Fibroblast of skin of left quadriceps (primary cell): ENCODE results near the gene ARHGAP9.

Experiments
- DNase-seq, 2 experiments: peaks; one replicate each; pipeline ENCODE4 v3.0.0-alpha.2; 2013; ENCODE audit warnings: low read depth in 2 of 2

ARHGAP9 gene

GRCh38 chr12:57472391-57472790, 7.3 kb downstream of the ARHGAP9 start:
- no peak for DNase-seq

- no peak for DNase-seq
Measured at GRCh38 chr12:57471661-57472060, 8.0 kb downstream of the ARHGAP9 start.

- no peak for DNase-seq
Measured at GRCh38 chr12:57470970-57471656, 8.6 kb downstream of the ARHGAP9 start.

- no peak for DNase-seq
Measured at GRCh38 chr12:57470286-57470969, 9.2 kb downstream of the ARHGAP9 start.

GRCh38 chr12:57469296-57470164, 10.1 kb downstream of the ARHGAP9 start:
- DNase-seq, result no peak

GRCh38 chr12:57467915-57468314, 11.8 kb downstream of the ARHGAP9 start:
- DNase-seq, result no peak

- DNase-seq, result no peak
Measured at GRCh38 chr12:57467212-57467874, 12.3 kb downstream of the ARHGAP9 start.

- DNase-seq, result no peak
Measured at GRCh38 chr12:57465747-57466505, 13.7 kb downstream of the ARHGAP9 start.

GRCh38 chr12:57465030-57465746, 14.5 kb downstream of the ARHGAP9 start:
- no peak for DNase-seq

- DNase-seq, result no peak
Measured at GRCh38 chr12:57464569-57464968, 15.1 kb downstream of the ARHGAP9 start.

GRCh38 chr12:57462912-57463253, 16.8 kb downstream of the ARHGAP9 start:
- DNase-seq, result no peak

GRCh38 chr12:57462251-57462911, 17.3 kb downstream of the ARHGAP9 start:
- peak; percentile 88 to 91 for DNase-seq

GRCh38 chr12:57461917-57462250, 17.8 kb downstream of the ARHGAP9 start:
- peak; percentile 37 to 40 for DNase-seq

- peak; percentile 64 to 68 for DNase-seq
Measured at GRCh38 chr12:57461276-57461916, 18.3 kb downstream of the ARHGAP9 start.

GRCh38 chr12:57460841-57461275, 18.8 kb downstream of the ARHGAP9 start:
- no peak for DNase-seq

GRCh38 chr12:57460468-57460784, 19.2 kb downstream of the ARHGAP9 start:
- no peak for DNase-seq

- DNase-seq, result no peak
Measured at GRCh38 chr12:57459750-57460467, 19.8 kb downstream of the ARHGAP9 start, which contains the start of gene GLI1. Gene GLI1 (plus strand): TSS chr12:57459785. CDS start chr12:57463692, 3,907 bp downstream.

GRCh38 chr12:57459055-57459749, 20.5 kb downstream of the ARHGAP9 start:
- peak; percentile 93 to 94 for DNase-seq
